Esophagus muscularis mucosa (tissue), 4 donors: ENCODE data around the gene SLX4.

Experiments
- EP300 ChIP-seq: sonication (generic); formaldehyde crosslinking; IDR thresholded peaks from one replicate; pipeline ENCODE4 v1.6.1; 2017; ENCODE audit warnings: antibody characterized with exemption
- POLR2A ChIP-seq: fragments of 450-650 bp; IDR thresholded peaks from one replicate; pipeline ENCODE4 v1.6.1; 2017; ENCODE audit warnings: antibody characterized with exemption, moderate library complexity, mild to moderate bottlenecking, low read depth
- POLR2AphosphoS5 ChIP-seq, 2 donors: sonication (generic); formaldehyde crosslinking; IDR thresholded peaks; one replicate each; pipeline ENCODE4 v1.6.1; 2017; ENCODE audit warnings: antibody characterized with exemption in 2 of 2
- TF ChIP-seq, protein P1 (sequence below), 3 experiments: fragments of 200-600 bp in 2 of 3; fragments of 450-650 bp in 1 of 3; sonication (generic) in 2 of 3; IDR thresholded peaks; one replicate each; pipeline ENCODE4 v1.5.1; 2017 to 2019; ENCODE audit warnings: antibody characterized with exemption in 3 of 3, mild to moderate bottlenecking in 2 of 3, moderate library complexity in 1 of 3

DNA sequence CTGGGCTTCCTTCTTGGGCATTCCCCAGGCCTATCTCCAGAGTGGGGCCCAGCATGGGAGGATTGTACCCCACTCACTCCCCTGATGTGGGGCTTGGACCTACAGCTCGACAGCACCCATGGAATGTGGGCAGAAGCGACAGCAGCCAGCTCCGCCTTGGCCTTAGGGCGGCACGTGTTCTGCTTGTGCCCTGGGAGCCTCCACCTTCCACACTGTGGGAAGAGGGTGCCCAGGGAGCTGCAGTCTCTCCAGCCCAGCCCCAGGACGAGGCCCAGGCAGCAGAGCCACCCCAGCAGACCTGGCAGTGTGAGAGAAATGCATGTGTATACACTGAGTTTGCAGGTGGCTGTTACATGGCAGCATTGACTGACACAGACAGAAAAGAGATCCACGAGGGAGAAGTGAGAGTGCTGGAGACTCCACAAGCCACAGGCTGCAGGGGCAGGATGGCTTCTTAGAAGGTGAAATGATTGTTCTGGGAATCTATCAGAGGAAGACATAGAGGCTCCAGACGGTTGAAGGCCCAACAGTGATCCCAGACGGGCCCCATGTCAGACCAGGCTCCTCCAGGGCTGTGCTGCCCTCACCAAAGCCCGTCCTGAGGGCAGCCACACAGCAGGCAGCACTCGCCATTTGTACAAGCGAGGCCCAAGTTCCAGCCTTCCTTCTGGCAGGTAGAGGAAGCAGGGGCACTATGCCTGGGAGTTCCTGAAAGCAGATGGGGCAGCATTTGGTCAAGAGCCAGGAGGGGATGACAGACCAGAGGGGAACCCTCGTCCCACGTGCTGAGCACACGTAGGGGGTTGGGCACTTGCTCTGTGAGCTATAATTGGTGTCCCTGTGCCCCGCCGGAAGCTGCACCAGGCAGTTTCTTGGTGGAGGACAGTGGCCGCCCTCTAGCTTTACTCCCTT lies 40.3 kb upstream of the SLX4 start:
- TF ChIP-seq, protein P1, sequence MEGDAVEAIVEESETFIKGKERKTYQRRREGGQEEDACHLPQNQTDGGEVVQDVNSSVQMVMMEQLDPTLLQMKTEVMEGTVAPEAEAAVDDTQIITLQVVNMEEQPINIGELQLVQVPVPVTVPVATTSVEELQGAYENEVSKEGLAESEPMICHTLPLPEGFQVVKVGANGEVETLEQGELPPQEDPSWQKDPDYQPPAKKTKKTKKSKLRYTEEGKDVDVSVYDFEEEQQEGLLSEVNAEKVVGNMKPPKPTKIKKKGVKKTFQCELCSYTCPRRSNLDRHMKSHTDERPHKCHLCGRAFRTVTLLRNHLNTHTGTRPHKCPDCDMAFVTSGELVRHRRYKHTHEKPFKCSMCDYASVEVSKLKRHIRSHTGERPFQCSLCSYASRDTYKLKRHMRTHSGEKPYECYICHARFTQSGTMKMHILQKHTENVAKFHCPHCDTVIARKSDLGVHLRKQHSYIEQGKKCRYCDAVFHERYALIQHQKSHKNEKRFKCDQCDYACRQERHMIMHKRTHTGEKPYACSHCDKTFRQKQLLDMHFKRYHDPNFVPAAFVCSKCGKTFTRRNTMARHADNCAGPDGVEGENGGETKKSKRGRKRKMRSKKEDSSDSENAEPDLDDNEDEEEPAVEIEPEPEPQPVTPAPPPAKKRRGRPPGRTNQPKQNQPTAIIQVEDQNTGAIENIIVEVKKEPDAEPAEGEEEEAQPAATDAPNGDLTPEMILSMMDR (IDR thresholded peaks at IDR 0.05), result no peak
- TF ChIP-seq POLR2A (no peak), POLR2AphosphoS5 (IDR thresholded peaks at IDR 0.05) (no peak), EP300 (no peak)
